HEK293 (cell line): ENCODE data around the gene NTN4.

ENCODE experiments used
- CTCF ChIP-seq: fragments of 450-650 bp; formaldehyde crosslinking; IDR thresholded peaks from 2 replicates; pipeline ENCODE4 v1.5.1; 2016; ENCODE audit warnings: missing biosample characterization, missing genetic modification characterization
- HIC1 ChIP-seq: fragments of 450-650 bp; formaldehyde crosslinking; IDR thresholded peaks from 2 replicates; pipeline ENCODE4 v1.5.1; 2016; ENCODE audit warnings: missing biosample characterization, missing genetic modification characterization

GRCh38 chr12:95755261-95755865 is 35.2 kb downstream of the NTN4 start:
- no peak for TF ChIP-seq CTCF
- no peak for TF ChIP-seq HIC1 (tag by site-specific recombination)
